ENCODE results near the gene GFAP. TPM values are rescaled to one million over a fixed set of nuclear protein-coding genes. Genes with fewer than 3 reads are reported as not detected.

The GFAP gene
- total RNA-seq, 1 experiment from 2014 or later = 2.4 TPM

DNA sequence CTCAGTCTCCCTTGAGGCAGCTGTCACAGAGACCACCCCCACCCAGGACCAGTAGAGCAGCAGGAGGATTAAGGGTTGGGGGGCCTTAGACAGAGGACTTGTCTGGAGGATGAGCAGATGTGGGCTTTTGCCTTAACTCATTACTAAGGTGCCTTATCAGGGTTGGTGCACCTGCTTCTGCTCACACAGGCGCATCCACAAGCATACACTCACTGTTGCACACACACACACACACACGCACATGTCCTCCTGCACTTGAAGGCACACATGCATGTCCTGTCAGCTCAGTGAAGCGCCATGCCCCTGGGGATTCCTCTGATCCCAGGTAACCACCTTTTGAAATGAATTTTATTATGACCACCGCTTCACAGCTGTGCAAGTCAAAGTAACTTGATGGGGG is 1.2 kb downstream of the GFAP start:
- DNase-seq (ENCODE audit: low read depth) = no peak

- DNase-seq (ENCODE audit: low read depth) = peak; percentile 8
Observed at GRCh38 chr17:44913676-44914075, 1.6 kb downstream of the GFAP start.

DNA sequence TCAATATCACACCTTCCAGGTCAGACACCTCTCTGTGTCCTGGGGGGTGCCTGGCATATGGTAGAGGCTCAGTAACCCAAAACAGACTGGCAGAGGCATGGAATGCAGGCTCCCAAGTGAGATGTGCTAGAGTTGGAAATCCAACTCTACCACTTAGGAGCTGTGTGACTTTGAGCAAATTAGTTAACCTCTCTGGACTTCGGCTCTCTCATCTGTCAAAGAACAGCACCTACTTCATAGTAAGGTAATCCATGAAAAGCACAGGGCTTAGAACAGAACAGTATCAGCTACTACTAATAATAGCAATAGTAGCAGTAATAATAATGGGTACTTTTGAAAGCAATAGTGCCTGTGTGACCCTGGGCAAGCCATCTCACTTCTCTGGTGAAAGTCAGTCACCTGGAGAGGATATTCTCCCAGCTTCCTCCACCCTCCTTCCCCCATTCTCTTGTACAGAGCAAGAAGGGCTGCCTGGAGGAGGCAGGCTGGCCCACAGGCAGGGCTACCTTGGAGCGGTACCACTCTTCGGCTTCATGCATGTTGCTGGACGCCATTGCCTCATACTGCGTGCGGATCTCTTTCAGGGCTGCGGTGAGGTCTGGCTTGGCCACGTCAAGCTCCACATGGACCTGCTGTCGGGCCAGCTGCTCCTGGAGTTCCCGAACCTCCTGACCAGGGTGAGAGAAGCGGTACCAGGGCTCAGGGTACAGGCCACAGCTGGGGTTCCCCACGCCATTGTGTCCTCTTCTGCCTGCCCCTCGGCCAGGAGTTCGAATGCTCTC is 2.3 kb downstream of the GFAP start:
- peak; percentile 3 for DNase-seq (ENCODE audit: low read depth)

DNA sequence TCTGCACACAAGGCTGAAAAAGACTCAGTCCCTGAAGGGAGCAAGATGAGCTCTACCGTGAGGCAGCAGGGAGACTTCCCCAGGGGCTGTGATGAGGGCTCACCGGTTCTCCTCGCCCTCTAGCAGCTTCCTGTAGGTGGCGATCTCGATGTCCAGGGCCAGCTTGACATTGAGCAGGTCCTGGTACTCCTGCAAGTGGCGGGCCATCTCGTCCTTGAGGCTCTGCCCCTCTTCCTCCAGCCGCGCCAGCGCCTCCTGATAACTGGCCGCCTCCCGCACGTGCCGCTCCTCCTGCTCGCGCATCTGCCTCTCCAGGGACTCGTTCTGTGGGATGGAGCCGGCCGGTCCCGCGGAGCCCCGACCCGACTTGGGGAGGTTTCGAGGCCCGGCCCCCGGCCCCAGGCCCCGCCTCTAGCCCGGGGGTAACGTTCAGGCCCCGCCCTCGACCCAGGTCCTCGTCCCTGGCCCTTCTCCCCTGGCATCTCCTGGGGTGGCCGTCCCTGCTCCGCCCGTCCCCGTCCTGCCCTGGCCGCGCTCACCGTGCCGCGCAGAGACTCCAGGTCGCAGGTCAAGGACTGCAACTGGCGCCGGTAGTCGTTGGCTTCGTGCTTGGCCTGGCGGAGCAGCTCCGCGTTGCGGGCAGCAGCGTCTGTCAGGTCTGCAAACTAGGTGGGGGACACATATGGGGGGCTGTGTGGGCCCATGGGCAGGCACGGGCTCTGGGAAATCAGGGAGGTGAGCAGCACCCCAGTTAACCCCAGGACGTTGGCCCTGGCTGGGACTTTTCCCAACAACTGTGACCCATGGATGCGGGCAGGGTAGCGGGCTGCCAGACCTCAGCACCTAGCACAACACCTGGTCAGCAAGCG is 3.9 kb downstream of the GFAP start:
- DNase-seq (ENCODE audit: low read depth) = peak; percentile 50

DNA sequence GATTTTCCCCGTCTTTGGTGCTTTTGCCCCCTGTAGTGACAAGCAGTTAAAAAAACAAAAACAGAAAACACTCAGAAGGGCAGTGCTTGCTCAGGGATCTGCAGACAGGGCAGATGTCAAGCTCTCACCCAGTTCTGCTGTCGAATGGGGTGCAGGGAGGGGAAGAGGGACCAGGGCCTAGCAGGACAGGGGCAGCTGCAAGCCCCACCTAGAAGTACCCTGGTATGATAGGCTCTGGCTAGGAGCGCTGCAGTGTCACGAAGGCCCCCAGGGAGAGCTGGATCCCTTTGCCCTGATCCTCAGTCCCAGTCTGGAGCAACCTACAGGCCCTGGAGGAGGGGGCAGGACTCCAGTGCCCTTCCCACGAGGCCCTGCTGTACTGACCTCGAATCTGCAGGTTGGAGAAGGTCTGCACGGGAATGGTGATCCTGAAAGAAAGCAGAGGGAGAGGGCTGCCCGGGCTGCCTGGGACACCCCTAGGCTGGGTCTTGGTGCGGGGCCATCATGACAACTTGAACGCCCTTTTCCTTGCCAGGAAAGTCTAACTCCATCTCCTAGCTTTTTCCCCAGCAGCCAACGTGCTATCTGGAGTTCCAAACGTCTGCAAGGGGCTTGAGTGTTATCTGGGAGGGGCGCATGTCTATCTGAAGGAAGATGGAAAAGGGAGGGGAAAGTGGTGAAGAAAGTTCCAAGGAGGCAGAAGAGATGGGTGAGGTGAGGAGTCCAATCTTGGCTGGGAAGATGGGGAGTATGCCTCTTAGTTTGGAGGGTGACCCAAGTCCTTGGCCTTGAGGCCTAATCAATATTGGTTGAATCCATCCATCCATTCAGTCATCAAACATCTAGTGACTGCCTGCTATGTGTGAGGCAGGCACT is 4.8 kb downstream of the GFAP start:
- DNase-seq (ENCODE audit: low read depth) = peak; percentile 3

- peak; percentile 88 for DNase-seq (ENCODE audit: low read depth)
Observed at GRCh38 chr17:44909681-44910144, 5.6 kb downstream of the GFAP start.

- no peak for DNase-seq (ENCODE audit: low read depth)
Observed at GRCh38 chr17:44908761-44909326, 6.5 kb downstream of the GFAP start.

DNA sequence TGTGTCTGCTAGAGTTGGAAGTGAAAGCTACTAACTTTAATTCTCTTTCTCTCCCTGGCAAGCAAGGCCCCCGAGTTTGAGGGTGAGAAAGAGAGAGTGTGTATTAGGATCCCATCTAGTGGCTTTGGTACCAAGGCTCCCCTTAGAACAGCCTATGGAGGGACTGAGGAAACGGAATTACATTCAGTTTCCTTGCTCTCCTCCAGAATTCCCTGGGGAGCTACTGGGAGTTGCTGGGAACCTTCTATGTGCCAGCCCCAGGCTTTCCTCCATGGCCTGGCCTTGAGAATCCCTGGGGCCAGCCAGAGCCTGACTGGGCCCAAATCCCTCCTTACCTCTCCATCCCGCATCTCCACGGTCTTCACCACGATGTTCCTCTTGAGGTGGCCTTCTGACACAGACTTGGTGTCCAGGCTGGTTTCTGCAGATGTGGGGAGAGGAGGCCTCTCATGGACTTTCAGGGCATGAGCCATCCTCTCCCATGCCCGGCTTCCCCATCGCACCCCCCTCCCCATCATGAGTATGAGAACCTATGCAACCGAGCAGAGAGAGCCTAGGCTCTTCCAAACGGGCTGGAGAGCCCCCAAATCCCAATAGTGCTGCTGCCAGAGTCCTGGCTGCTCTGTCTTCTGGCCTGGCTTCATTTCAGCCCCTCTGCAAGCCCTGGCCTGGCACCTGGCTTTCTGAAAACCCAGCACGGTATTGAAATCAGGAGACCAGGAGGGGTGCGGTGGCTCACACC is 7.4 kb downstream of the GFAP start:
- DNase-seq (ENCODE audit: low read depth) = peak; percentile 4

- peak; percentile 59 for DNase-seq (ENCODE audit: low read depth)
Observed at GRCh38 chr17:44906763-44907728, 8.3 kb downstream of the GFAP start.

GRCh38 chr17:44906010-44906646 is 9.2 kb downstream of the GFAP start:
- peak; percentile 95 for DNase-seq (ENCODE audit: low read depth)

- DNase-seq (ENCODE audit: low read depth) = peak; percentile 11
Observed at GRCh38 chr17:44905006-44906000, 10.0 kb downstream of the GFAP start.

- DNase-seq (ENCODE audit: low read depth) = peak; percentile 4
Observed at GRCh38 chr17:44904001-44904984, 11.0 kb downstream of the GFAP start.

DNA sequence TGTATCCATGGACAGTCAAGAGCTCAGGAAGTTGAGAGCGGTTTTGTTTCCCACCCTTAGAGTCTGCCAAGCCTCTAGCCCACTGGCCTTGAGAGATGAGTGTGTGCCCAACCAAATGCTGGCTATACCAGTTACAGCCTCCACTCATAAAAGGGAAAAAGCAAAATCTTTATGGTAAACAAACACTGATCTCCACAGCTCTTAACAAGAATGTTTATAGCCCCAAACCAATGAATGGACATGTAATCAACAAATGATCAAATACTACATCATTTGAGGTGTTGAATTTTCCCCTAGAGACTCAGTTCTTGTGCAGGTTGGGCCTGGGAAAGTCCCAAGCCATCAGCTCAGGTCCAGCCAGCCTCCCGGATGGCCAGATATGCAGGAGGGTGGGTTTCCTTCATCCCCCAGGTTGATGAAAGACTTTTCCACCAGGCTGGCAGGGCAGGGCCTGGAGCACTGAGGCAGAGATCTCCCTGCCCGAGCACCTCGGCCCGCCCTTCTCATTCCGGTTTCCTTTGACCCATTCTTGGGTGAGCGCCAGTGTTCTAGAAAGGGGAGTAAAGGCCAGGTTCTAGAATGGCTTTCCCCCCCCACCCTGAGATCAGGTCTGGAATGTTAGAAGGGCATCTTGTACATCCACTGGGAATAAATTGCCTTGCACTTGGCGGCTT is 12.2 kb downstream of the GFAP start:
- DNase-seq (ENCODE audit: low read depth) = no peak

- DNase-seq (ENCODE audit: low read depth) = no peak
Observed at GRCh38 chr17:44902135-44902760, 13.1 kb downstream of the GFAP start.

- peak; percentile 88 for DNase-seq (ENCODE audit: low read depth)
Observed at GRCh38 chr17:44901411-44901921, 13.8 kb downstream of the GFAP start.
